Stimulated activated CD4-positive, alpha-beta T cell treated with anti-CD3 and anti-CD28 coated beads, Interleukin-15, amount 100 ng/mL, for 24 hours (primary cell): ENCODE results near the gene IRAK2.
A peak's percentile ranks its signal among the peaks of the same experiment; 100 is the strongest.

ENCODE experiments used
- DNase-seq: peaks from one replicate; pipeline ENCODE4 v3.0.0-alpha.2; 2020

IRAK2 gene

GRCh38 chr3:10189557-10190354 is 25.0 kb downstream of the IRAK2 start:
- peak; percentile 70 for DNase-seq

GRCh38 chr3:10192953-10193691 is 28.4 kb downstream of the IRAK2 start:
- DNase-seq = peak; percentile 82

GRCh38 chr3:10193692-10194327 is 29.1 kb downstream of the IRAK2 start:
- peak; percentile 23 for DNase-seq

- DNase-seq = peak; percentile 66
Measured at GRCh38 chr3:10194328-10195071, 29.8 kb downstream of the IRAK2 start.

- DNase-seq = no peak
Measured at GRCh38 chr3:10195366-10196089, 30.8 kb downstream of the IRAK2 start.

- peak; percentile 41 for DNase-seq
Measured at GRCh38 chr3:10196389-10197052, 31.8 kb downstream of the IRAK2 start.

- DNase-seq = no peak
Measured at GRCh38 chr3:10198226-10198625, 33.5 kb downstream of the IRAK2 start.

GRCh38 chr3:10198761-10199649 is 34.3 kb downstream of the IRAK2 start:
- peak; percentile 81 for DNase-seq

GRCh38 chr3:10204921-10205320 is 40.2 kb downstream of the IRAK2 start:
- no peak for DNase-seq

GRCh38 chr3:10205451-10206165 is 40.9 kb downstream of the IRAK2 start:
- no peak for DNase-seq

- no peak for DNase-seq
Measured at GRCh38 chr3:10206166-10206511, 41.4 kb downstream of the IRAK2 start.

- DNase-seq = no peak
Measured at GRCh38 chr3:10213156-10213792, 48.6 kb downstream of the IRAK2 start.

GRCh38 chr3:10215578-10216368 is 51.1 kb downstream of the IRAK2 start:
- DNase-seq = no peak

- DNase-seq = no peak
Measured at GRCh38 chr3:10217359-10217758, 52.6 kb downstream of the IRAK2 start.

- DNase-seq = no peak
Measured at GRCh38 chr3:10219737-10220136, 55.0 kb downstream of the IRAK2 start.

GRCh38 chr3:10223676-10224639 is 59.2 kb downstream of the IRAK2 start:
- DNase-seq = peak; percentile 54
